ENCODE measurements around the gene ST6GALNAC5.

The ST6GALNAC5 gene

DNA sequence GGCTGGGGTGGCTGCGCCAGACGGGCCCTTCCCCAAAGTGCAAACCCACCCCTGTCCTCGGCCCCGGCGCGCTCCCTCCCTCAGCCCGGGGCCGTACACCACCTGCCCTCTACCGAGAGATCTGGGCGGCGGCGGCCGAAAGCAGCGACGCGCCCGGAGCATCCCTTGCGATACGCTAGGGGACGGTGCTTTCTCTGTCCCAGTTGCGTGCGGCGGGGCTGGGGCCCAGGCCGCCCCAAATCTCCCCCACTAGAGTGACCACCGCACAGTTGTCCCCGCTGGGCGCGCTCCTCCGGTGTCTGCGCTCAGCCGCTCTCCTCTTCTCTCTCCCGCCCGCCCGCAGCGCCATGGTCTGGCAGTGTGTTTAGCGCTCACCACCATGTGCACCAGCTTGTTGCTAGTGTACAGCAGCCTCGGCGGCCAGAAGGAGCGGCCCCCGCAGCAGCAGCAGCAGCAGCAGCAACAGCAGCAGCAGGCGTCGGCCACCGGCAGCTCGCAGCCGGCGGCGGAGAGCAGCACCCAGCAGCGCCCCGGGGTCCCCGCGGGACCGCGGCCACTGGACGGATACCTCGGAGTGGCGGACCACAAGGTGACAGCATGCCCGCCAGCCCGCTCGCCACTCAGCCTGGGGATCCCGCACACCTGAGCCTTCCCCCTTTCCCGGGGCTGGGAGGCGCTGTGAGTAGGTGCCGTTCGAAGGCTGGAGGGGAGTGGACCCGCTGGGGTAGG is 1.0 kb downstream of the ST6GALNAC5 start:
- Histone ChIP-seq H3K27ac (ENCODE audit: low read depth, low read length) (no peak overlapping the region), H3K27me3 (ENCODE audit: low read length) (no peaks in the 10 kb centered on the region), H3K36me3 (ENCODE audit: low read length) (no peaks in the 10 kb centered on the region), H3K9me2 (replicated peaks; ENCODE audit: insufficient read depth, low read length) (no peaks in the 10 kb centered on the region), H2AFZ (ENCODE audit: low read depth, low read length, severe bottlenecking) (no peak overlapping the region), H3K4me3 (ENCODE audit: insufficient read depth, low read length, poor library complexity, severe bottlenecking) (no peak overlapping the region), H4K20me1 (ENCODE audit: low read depth, low read length) (no peaks in the 10 kb centered on the region), H3K79me2 (ENCODE audit: insufficient read depth, low read length) (no peaks in the 10 kb centered on the region), H3K9ac (ENCODE audit: low read length) (no peak overlapping the region), H3F3A (ENCODE audit: insufficient read depth) (no peaks in the 10 kb centered on the region), H3K9me3 (ENCODE audit: insufficient read depth, low read length) (no peaks in the 10 kb centered on the region), H3K4me2 (ENCODE audit: low read depth, low read length, poor library complexity, severe bottlenecking) (no peak overlapping the region)
- TF ChIP-seq, protein P1, sequence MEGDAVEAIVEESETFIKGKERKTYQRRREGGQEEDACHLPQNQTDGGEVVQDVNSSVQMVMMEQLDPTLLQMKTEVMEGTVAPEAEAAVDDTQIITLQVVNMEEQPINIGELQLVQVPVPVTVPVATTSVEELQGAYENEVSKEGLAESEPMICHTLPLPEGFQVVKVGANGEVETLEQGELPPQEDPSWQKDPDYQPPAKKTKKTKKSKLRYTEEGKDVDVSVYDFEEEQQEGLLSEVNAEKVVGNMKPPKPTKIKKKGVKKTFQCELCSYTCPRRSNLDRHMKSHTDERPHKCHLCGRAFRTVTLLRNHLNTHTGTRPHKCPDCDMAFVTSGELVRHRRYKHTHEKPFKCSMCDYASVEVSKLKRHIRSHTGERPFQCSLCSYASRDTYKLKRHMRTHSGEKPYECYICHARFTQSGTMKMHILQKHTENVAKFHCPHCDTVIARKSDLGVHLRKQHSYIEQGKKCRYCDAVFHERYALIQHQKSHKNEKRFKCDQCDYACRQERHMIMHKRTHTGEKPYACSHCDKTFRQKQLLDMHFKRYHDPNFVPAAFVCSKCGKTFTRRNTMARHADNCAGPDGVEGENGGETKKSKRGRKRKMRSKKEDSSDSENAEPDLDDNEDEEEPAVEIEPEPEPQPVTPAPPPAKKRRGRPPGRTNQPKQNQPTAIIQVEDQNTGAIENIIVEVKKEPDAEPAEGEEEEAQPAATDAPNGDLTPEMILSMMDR (IDR thresholded peaks at IDR 0.05; ENCODE audit: insufficient read depth, low read length, poor library complexity, severe bottlenecking): no peak
- no peak for TF ChIP-seq EZH2phosphoT487 (conservative IDR thresholded peaks at IDR 0.05; ENCODE audit: low read length)

DNA sequence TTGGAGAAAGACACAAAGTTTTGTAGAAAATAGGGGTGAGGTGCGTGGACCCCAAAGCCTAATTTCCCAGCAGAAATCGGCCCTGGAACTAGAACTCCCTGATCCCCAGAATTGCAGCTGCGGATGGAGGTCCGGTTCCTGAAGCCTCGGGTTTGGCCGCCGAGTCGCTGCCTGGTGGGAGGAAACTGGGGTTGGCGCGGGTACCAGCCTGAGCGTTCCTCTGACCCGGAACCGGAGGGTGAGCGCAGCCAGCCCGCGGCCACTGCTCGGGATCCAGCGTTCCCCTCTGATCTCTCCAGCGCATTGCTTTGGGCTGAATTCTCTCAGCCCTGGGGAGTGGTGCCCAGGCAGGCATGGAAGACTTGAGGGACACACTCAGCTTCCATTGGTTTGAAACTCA is 1.6 kb downstream of the ST6GALNAC5 start:
- no peak overlapping the region for H3K4me3 ChIP-seq (ENCODE audit: insufficient read depth, low read length, poor library complexity, severe bottlenecking)

DNA sequence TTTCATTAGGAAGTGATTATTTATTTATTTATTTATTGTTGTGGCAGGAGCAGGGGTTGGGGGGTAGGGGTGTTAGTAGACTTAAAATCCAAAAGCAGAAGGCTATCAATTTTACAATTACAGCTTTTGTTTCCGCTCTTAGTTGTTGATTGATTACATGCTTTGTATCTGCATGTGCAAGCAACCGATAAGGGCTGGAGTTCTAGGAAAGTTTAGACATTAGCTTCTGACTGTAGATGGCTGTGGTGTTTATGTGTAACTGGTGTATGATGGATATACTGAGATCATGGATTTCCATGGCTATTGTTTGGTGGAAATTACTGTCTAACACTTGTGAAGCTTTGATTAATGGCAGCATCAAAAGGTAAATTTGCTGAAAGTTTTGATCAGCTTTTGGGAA is 2.8 kb downstream of the ST6GALNAC5 start:
- TF ChIP-seq, protein P1 (IDR thresholded peaks at IDR 0.05; ENCODE audit: insufficient read depth, low read length, poor library complexity, severe bottlenecking): no peak
- no peak for TF ChIP-seq EZH2phosphoT487 (conservative IDR thresholded peaks at IDR 0.05; ENCODE audit: low read length)
- Histone ChIP-seq H3F3A (ENCODE audit: insufficient read depth) (no peaks in the 10 kb centered on the region), H3K27me3 (ENCODE audit: low read length) (no peaks in the 10 kb centered on the region), H4K20me1 (ENCODE audit: low read depth, low read length) (no peaks in the 10 kb centered on the region), H3K9me2 (replicated peaks; ENCODE audit: insufficient read depth, low read length) (no peaks in the 10 kb centered on the region), H3K9me3 (ENCODE audit: insufficient read depth, low read length) (no peaks in the 10 kb centered on the region), H3K27ac (ENCODE audit: low read depth, low read length) (no peak overlapping the region), H3K4me2 (ENCODE audit: low read depth, low read length, poor library complexity, severe bottlenecking) (no peak overlapping the region), H3K79me2 (ENCODE audit: insufficient read depth, low read length) (no peaks in the 10 kb centered on the region), H2AFZ (ENCODE audit: low read depth, low read length, severe bottlenecking) (no peak overlapping the region), H3K4me3 (ENCODE audit: insufficient read depth, low read length, poor library complexity, severe bottlenecking) (no peak overlapping the region), H3K36me3 (ENCODE audit: low read length) (no peaks in the 10 kb centered on the region), H3K9ac (ENCODE audit: low read length) (no peak overlapping the region)

More for the DNA sequence above, 1.6 kb downstream of the ST6GALNAC5 start:
- no peak overlapping the region for H2AFZ ChIP-seq (ENCODE audit: low read depth, low read length, severe bottlenecking)
- no peaks in the 10 kb centered on the region for H3F3A ChIP-seq (ENCODE audit: insufficient read depth)
- no peaks in the 10 kb centered on the region for H3K9me2 ChIP-seq (replicated peaks; ENCODE audit: insufficient read depth, low read length)
- H3K9ac ChIP-seq (ENCODE audit: low read length): no peak overlapping the region
- H4K20me1 ChIP-seq (ENCODE audit: low read depth, low read length): no peaks in the 10 kb centered on the region
- H3K79me2 ChIP-seq (ENCODE audit: insufficient read depth, low read length): no peaks in the 10 kb centered on the region
- no peak overlapping the region for H3K27ac ChIP-seq (ENCODE audit: low read depth, low read length)
- H3K27me3 ChIP-seq (ENCODE audit: low read length): no peaks in the 10 kb centered on the region
- no peak overlapping the region for H3K4me2 ChIP-seq (ENCODE audit: low read depth, low read length, poor library complexity, severe bottlenecking)
- no peaks in the 10 kb centered on the region for H3K36me3 ChIP-seq (ENCODE audit: low read length)
- H3K9me3 ChIP-seq (ENCODE audit: insufficient read depth, low read length): no peaks in the 10 kb centered on the region
- TF ChIP-seq, protein P1 (IDR thresholded peaks at IDR 0.05; ENCODE audit: insufficient read depth, low read length, poor library complexity, severe bottlenecking): no peak
- no peak for TF ChIP-seq EZH2phosphoT487 (conservative IDR thresholded peaks at IDR 0.05; ENCODE audit: low read length)

All from SU-DHL-6 (cell line).